GM06990 (cell line): Measurements from ENCODE around the gene RILPL2.
"Not testable (repeated sequence)": the region's sequence is repeated elsewhere in the genome, so short reads cannot be mapped to it uniquely, and the experiment has no call there.

Experiments used
- DNase-seq: peaks from one replicate; pipeline ENCODE4 v3.0.0-alpha.2; 2011; ENCODE audit not compliant: insufficient read length; ENCODE audit errors: extremely low read depth
- H3K27me3 ChIP-seq: replicated peaks from 2 replicates; pipeline ENCODE4 v1.6.0; 2011; ENCODE audit warnings: low read length; ENCODE audit not compliant: control insufficient read depth, insufficient read depth
- H3K36me3 ChIP-seq: 2 replicates; pipeline ENCODE4 v1.5.1; 2011; ENCODE audit warnings: low read length; ENCODE audit not compliant: control insufficient read depth, insufficient read depth
- H3K4me3 ChIP-seq: replicated peaks from 2 replicates; pipeline ENCODE4 v1.5.1; 2011; ENCODE audit warnings: low read depth, mild to moderate bottlenecking, control low read depth, low read length
- TF ChIP-seq, protein P1 (sequence below): IDR thresholded peaks from 2 replicates; pipeline ENCODE4 v1.5.1; 2011; ENCODE audit warnings: low read length, control low read depth, mild to moderate bottlenecking, inconsistent platforms; ENCODE audit not compliant: insufficient read depth, poor library complexity, severe bottlenecking

Gene RILPL2

DNA sequence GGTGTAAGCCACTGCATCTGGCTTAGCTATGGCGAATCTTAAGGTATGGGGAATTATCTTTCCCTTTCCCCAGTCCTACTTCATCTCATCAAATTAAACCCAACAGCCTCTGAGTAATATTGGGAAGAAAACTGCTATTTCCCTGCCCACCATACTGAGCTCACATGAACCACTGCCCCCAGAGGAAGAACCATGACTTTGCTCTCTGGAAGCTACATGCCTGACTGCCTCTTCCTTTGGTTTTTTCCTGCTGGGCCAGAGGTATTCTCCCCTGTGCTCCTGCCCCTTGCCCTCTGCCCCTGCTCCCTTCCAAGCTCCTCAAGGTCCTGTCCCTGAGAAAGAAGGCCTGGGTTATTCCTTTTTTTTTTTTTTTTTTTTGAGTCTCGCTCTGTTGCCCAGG lies 15.2 kb downstream of the RILPL2 start:
- TF ChIP-seq, protein P1, sequence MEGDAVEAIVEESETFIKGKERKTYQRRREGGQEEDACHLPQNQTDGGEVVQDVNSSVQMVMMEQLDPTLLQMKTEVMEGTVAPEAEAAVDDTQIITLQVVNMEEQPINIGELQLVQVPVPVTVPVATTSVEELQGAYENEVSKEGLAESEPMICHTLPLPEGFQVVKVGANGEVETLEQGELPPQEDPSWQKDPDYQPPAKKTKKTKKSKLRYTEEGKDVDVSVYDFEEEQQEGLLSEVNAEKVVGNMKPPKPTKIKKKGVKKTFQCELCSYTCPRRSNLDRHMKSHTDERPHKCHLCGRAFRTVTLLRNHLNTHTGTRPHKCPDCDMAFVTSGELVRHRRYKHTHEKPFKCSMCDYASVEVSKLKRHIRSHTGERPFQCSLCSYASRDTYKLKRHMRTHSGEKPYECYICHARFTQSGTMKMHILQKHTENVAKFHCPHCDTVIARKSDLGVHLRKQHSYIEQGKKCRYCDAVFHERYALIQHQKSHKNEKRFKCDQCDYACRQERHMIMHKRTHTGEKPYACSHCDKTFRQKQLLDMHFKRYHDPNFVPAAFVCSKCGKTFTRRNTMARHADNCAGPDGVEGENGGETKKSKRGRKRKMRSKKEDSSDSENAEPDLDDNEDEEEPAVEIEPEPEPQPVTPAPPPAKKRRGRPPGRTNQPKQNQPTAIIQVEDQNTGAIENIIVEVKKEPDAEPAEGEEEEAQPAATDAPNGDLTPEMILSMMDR = no peak
- peaks cover 19% of the 10 kb centered on the region for H3K36me3 ChIP-seq
- H3K4me3 ChIP-seq = no peak overlapping the region
- no peak for DNase-seq
- H3K27me3 ChIP-seq = no peaks in the 10 kb centered on the region

DNA sequence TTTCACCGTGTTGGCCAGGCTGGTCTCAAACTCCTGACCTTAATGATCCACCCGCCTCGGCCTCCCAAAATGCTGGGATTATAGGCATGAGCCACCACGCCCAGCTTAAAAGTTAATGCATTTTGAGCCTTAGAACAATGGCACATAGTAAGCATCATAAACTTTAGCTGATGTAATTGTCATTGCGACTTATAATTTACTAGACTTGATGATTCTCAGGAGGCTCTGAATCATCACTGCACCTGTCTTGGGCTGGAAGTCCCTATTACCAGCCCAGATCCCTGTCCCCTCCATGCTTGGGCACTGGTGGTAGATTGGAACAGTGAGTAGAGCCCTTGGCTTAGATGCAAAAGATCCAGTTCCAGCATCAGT lies 26.5 kb downstream of the RILPL2 start:
- no peak for DNase-seq
- TF ChIP-seq, protein P1 = no peak
- peaks cover 14% of the 10 kb centered on the region for H3K36me3 ChIP-seq
- H3K27me3 ChIP-seq = no peaks in the 10 kb centered on the region
- no peak overlapping the region for H3K4me3 ChIP-seq

DNA sequence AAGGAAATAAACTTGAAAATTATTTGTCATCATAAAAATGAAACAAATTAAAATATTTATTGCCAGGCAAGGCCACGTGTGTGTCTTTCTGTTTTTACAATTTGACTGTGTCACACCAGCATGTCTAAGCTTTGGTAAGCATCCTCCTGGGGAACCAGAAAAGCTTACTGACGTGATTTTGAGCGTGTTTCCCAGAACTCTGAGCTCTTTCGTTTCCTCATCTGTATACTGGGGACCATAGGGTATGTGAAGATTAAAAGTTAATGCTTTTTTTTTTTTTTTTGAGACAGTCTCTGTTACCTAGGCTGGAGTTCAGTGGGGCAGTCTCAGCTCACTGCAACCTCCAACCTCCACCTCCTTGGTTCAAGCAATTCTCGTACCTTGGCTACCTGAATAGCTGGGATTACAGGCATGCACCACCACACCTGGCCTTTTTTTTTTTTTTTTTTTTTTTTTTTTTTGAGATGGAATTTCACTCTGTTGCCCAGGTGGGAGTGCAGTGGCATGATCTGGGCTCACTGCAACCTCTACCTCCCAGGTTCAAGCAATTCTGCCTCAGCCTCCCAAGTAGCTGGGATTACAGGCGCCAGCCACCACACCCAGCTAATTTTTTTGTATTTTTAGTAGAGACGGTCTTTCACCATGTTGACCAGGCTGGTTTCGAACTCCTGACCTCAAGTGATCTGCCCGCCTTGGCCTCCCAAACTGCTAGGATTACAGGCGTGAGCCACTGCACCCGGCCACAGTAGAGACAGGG lies 27.0 kb downstream of the RILPL2 start:
- DNase-seq, H3K4me3 ChIP-seq, H3K27me3 ChIP-seq: not testable (repeated sequence)
- peaks cover 17% of the 10 kb centered on the region for H3K36me3 ChIP-seq

DNA sequence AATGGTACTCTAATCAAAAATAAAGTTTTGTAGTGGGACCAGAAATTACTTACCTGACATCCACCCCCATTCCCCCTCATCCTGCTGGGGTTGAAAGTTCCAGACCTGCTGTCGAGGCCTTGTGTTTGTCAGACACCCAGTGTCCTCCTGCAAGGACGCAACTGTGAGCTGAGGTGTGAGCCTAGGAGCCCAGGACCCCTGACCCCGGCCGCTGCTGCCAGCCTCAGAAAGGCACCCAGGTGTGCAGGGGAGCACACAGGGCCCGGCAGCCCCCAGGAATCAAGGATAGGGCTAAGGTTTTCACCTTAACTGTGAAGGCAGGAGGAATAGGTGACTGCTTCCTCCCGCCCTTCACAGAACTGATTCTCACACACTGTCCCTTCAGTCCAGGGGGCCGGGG lies 27.9 kb downstream of the RILPL2 start:
- peaks cover 19% of the 10 kb centered on the region for H3K36me3 ChIP-seq
- not testable (repeated sequence) for H3K27me3 ChIP-seq, DNase-seq, H3K4me3 ChIP-seq

DNA sequence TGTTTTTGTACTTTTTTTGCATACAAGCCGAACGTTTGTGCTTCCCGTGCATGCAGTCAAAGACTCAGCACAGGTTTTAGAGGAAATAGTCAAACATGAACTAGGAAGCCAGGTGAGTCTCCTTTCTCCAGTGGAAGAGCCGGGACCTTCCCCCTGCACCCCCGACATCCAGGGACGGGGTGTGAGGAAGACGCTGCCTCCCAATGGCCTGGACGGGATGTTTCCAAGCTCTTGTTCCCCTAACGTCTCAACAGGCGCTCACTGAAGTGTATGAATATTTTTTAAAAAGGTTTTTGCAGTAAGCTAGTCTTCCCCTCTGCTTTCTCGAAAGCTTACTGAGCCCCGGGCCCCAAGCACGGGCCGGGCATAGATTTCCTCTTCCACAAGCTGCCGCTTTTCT lies 28.6 kb downstream of the RILPL2 start:
- H3K36me3 ChIP-seq = peaks cover 25% of the 10 kb centered on the region
- H3K27me3 ChIP-seq, DNase-seq, H3K4me3 ChIP-seq: not testable (repeated sequence)

DNA sequence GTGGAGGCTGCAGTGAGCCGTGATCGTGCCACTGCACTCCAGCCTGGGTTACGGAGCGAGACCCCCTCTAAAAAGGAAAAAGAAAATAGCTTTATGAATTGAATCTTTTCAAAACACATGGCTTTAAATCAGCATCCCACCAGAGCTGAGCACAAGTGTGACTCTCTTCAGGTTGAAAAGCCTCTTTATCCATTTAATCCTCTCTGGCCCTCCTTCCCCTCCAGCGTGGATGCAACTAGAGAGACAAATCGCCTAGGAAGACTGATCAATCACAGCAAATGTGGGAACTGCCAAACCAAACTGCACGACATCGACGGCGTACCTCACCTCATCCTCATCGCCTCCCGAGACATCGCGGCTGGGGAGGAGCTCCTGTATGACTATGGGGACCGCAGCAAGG lies 29.2 kb downstream of the RILPL2 start:
- DNase-seq, H3K27me3 ChIP-seq, H3K4me3 ChIP-seq: not testable (repeated sequence)
- peaks cover 30% of the 10 kb centered on the region for H3K36me3 ChIP-seq

DNA sequence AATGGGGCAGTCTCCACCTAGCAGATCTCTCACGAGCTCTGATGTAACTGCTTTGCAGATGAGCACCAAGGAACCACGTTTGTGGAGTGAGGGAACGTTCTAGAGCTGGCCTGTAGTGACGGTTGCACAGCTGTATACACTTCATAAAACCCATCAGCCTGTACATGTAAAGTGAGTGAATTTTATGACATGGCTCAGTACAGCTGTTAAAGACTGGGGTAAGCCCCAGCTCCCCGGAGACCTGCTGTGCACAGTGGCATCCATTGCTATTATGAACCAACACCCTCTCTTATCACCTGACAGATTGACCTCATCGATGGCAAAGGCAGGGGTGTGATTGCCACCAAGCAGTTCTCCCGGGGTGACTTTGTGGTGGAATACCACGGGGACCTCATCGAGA lies 31.9 kb downstream of the RILPL2 start:
- TF ChIP-seq, protein P1 = no peak
- peaks cover 31% of the 10 kb centered on the region for H3K36me3 ChIP-seq
- H3K4me3 ChIP-seq = no peak overlapping the region
- DNase-seq = no peak
- H3K27me3 ChIP-seq = no peaks in the 10 kb centered on the region
